ENCODE results near the gene KRTAP19-1. TPM values are rescaled to one million over a fixed set of nuclear protein-coding genes. Genes with fewer than 3 reads are reported as not detected.

KRTAP19-1 gene
- polyA plus RNA-seq, 3 donors = not detected

GRCh38 chr21:30491963-30492428 lies 11.8 kb upstream of the KRTAP19-1 start, which contains the start of gene KRTAP19-3:
TSS of gene KRTAP19-3 (minus strand) at chr21:30492013. CDS start at chr21:30491957, 56 bp downstream.
- WGBS (ENCODE audit: insufficient coverage) = no CpG with 5 or more reads among the region's 2 CpGs
- Mint-ChIP-seq H3K4me1 (no peaks in the 10 kb centered on the region), H3K36me3 (no peaks in the 10 kb centered on the region)

DNA sequence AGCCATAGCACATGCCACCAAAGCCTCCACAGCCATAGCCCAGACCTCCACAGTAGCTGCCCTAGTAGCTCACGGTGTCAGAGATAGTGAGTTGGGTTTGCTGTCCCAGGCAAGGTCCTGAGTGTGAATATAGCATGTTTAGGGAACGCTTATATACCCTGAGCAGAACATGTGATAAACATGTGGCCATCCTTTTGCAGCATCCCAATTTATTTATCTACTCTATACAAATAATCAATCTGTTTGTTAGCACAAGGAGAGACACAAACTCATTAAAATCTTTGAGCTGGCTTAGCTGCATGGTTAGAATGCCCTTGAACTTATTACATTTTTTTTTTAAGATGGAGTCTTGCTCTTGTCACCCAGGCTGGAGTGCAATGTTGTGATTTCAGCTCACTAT lies 7.2 kb upstream of the KRTAP19-1 start, which contains the start of gene KRTAP19-2:
TSS of gene KRTAP19-2 (minus strand) at position 101 of the 400 bp plus-strand sequence. CDS start at position 13, 88 bp downstream.
- Mint-ChIP-seq H3K9me3 (peaks cover 3 to 27% (median 15%) of the 10 kb centered on the region in 7 donors), H3K4me3 (no peak within 1 kb of the TSS), H3K4me1 (no peaks in the 10 kb centered on the region), H3K36me3 (no peaks in the 10 kb centered on the region), H3K27ac (peak within 1 kb of the TSS in 1 of 7 donors; percentile 57), H3K27me3 (ENCODE audit: low read depth in 3 of 3) (peaks cover 0 to 1% (median 0%) of the 10 kb centered on the region in 3 donors)
- Histone ChIP-seq H3K27ac (ENCODE audit: low read depth in 1 of 2, low read length in 2 of 2) (no peak within 1 kb of the TSS), H3K4me1 (ENCODE audit: control insufficient read depth in 1 of 2, insufficient read depth in 2 of 2, low read length in 2 of 2) (no peaks in the 10 kb centered on the region), H3K4me3 (replicated peaks in 1 of 3; ENCODE audit: low read depth in 2 of 3, low read length in 3 of 3) (no peak within 1 kb of the TSS), H2AFZ (ENCODE audit: insufficient read depth, low read depth, low read length, poor library complexity, severe bottlenecking) (no peak within 1 kb of the TSS), H3K9me3 (replicated peaks in 1 of 2; ENCODE audit: control insufficient read depth in 1 of 2, insufficient read depth in 1 of 2, low read length in 2 of 2) (peaks cover 19 to 22% of the 10 kb centered on the region in 2 donors), H3K27me3 (ENCODE audit: control insufficient read depth in 2 of 2, insufficient read depth in 2 of 2, low read length in 2 of 2) (no peaks in the 10 kb centered on the region), H3K36me3 (replicated peaks in 1 of 2; ENCODE audit: control insufficient read depth in 1 of 2, insufficient read depth in 2 of 2, low read length in 2 of 2) (no peaks in the 10 kb centered on the region), H4K20me1 (ENCODE audit: insufficient read depth, low read length) (no peaks in the 10 kb centered on the region), H3K9ac (ENCODE audit: insufficient read depth, low read length, poor library complexity, severe bottlenecking) (no peak within 1 kb of the TSS), H3K79me2 (ENCODE audit: insufficient read depth, low read length) (no peaks in the 10 kb centered on the region), H3K4me2 (replicated peaks; ENCODE audit: extremely low read depth, low read length, poor library complexity, severe bottlenecking) (no peak within 1 kb of the TSS)
- no CpG with 5 or more reads among the region's 2 CpGs for WGBS (ENCODE audit: insufficient coverage)
- no peak for TF ChIP-seq CTCF (IDR thresholded peaks at IDR 0.05)
- intact Hi-C loops (cut with micrococcal nuclease) = no loop called here
- DNase-seq = no peak

More at GRCh38 chr21:30491963-30492428, 11.8 kb upstream of the KRTAP19-1 start, which contains the start of gene KRTAP19-3:
- Mint-ChIP-seq H3K27me3 (ENCODE audit: low read depth in 3 of 3) (peaks cover 0 to 3% (median 0%) of the 10 kb centered on the region in 3 donors), H3K27ac (no peak within 1 kb of the TSS), H3K9me3 (peaks cover 0 to 22% (median 11%) of the 10 kb centered on the region in 7 donors), H3K4me3 (no peak within 1 kb of the TSS)
- TF ChIP-seq CTCF (IDR thresholded peaks at IDR 0.05) = no peak
- no peak within 1 kb of the TSS for H2AFZ ChIP-seq (ENCODE audit: insufficient read depth, low read depth, low read length, poor library complexity, severe bottlenecking)
- H3K9ac ChIP-seq (ENCODE audit: insufficient read depth, low read length, poor library complexity, severe bottlenecking) = no peak within 1 kb of the TSS
- no peaks in the 10 kb centered on the region for H3K79me2 ChIP-seq (ENCODE audit: insufficient read depth, low read length)
- H3K27ac ChIP-seq (ENCODE audit: low read depth in 1 of 2, low read length in 2 of 2) = no peak within 1 kb of the TSS
- peaks cover 10 to 17% of the 10 kb centered on the region in 2 donors for H3K9me3 ChIP-seq (replicated peaks in 1 of 2; ENCODE audit: control insufficient read depth in 1 of 2, insufficient read depth in 1 of 2, low read length in 2 of 2)
- no peaks in the 10 kb centered on the region for H3K4me1 ChIP-seq (ENCODE audit: control insufficient read depth in 1 of 2, insufficient read depth in 2 of 2, low read length in 2 of 2)
- H4K20me1 ChIP-seq (ENCODE audit: insufficient read depth, low read length) = no peaks in the 10 kb centered on the region
- DNase-seq = no peak
- H3K4me2 ChIP-seq (replicated peaks; ENCODE audit: extremely low read depth, low read length, poor library complexity, severe bottlenecking) = no peak within 1 kb of the TSS
- H3K27me3 ChIP-seq (ENCODE audit: control insufficient read depth in 2 of 2, insufficient read depth in 2 of 2, low read length in 2 of 2) = no peaks in the 10 kb centered on the region
- intact Hi-C loops (cut with micrococcal nuclease) = no loop called here
- no peak within 1 kb of the TSS for H3K4me3 ChIP-seq (replicated peaks in 1 of 3; ENCODE audit: low read depth in 2 of 3, low read length in 3 of 3)
- no peaks in the 10 kb centered on the region for H3K36me3 ChIP-seq (replicated peaks in 1 of 2; ENCODE audit: control insufficient read depth in 1 of 2, insufficient read depth in 2 of 2, low read length in 2 of 2)
